CMK (cell line): ENCODE data around the gene UBE2L5.

ENCODE experiments used
- DNase-seq: peaks from one replicate; pipeline ENCODE4 v3.0.0-alpha.2; 2010; ENCODE audit warnings: low read depth

The UBE2L5 gene

GRCh38 chr13:30477346-30478195 lies 55.3 kb downstream of the UBE2L5 start:
- DNase-seq: no peak
